GM12878 (cell line): ENCODE measurements around the gene TFF1. TPM values are rescaled to one million over a fixed set of nuclear protein-coding genes. Genes with fewer than 3 reads are reported as not detected.

Experiments used
- ATAC-seq: fragments of 200-7000 bp; cut with Tn5 transposase; 3 replicates; pipeline ENCODE4 v1.9.1; 2020; ENCODE audit warnings: mild to moderate bottlenecking, moderate library complexity
- BruUV-seq: library from RNA; stranded (reverse); fragments of 400-500 nt; replicated peaks from 2 replicates; lab custom pipeline; 2021; lab: Mats Ljungman, UMichigan
- CTCF ChIA-PET: fragments of 300-600 bp; sonication (Branson Sonifier 250); formaldehyde crosslinking; extraction: SDS; loops from one replicate; lab custom pipeline; 2021; ENCODE audit warnings: inconsistent platforms; lab: Yijun Ruan, JAX
- POLR2A ChIA-PET: fragments of 350-600 bp; formaldehyde crosslinking; extraction: SDS; loops from one replicate; lab custom pipeline; 2021; ENCODE audit warnings: inconsistent platforms; lab: Charles Lee
- RAD21 ChIA-PET: fragments of 300-600 bp; sonication (Branson Sonifier 250); formaldehyde crosslinking; loops from one replicate; lab custom pipeline; 2023; ENCODE audit warnings: antibody characterized with exemption; ENCODE audit not compliant: unreplicated experiment; lab: Charles Lee
- SMC1A ChIA-PET: fragments of 300-600 bp; sonication (Branson Sonifier 250); formaldehyde crosslinking; loops from one replicate; lab custom pipeline; 2023; ENCODE audit not compliant: unreplicated experiment, uncharacterized antibody; lab: Charles Lee
- DNase-seq: peaks from one replicate; pipeline ENCODE4 v3.0.0-alpha.2; 2011; ENCODE audit warnings: low read depth, low spot score
- FAIRE-seq: peaks from 3 replicates; lab custom pipeline; 2011; peaks lifted over from hg19 to GRCh38; lab: Jason Lieb, UNC
- H2AFZ ChIP-seq: 2 replicates; pipeline ENCODE4 v1.6.0; 2011; ENCODE audit warnings: low read depth, low read length, control low read depth; ENCODE audit not compliant: control insufficient read depth
- H3K27ac ChIP-seq: 2 replicates; pipeline ENCODE4 v1.5.1; 2011; ENCODE audit warnings: control low read depth; ENCODE audit not compliant: control insufficient read depth, insufficient read depth
- H3K27me3 ChIP-seq, 2 experiments: replicated peaks in 1 of 2; 2 replicates each; pipeline versions ENCODE4 v1.6.0 to v1.6.1; 2011; ENCODE audit warnings: low read length in 1 of 2; ENCODE audit not compliant: control insufficient read depth in 2 of 2, insufficient read depth in 2 of 2
- H3K36me3 ChIP-seq, 2 experiments: 2 replicates each; pipeline ENCODE4 v1.5.1; 2011; ENCODE audit warnings: low read length in 1 of 2; ENCODE audit not compliant: control insufficient read depth in 2 of 2, insufficient read depth in 2 of 2
- H3K4me1 ChIP-seq: 2 replicates; pipeline ENCODE4 v1.6.1; 2011; ENCODE audit warnings: mild to moderate bottlenecking, low read length, moderate library complexity, mixed read lengths; ENCODE audit not compliant: control insufficient read depth, insufficient read depth
- H3K4me2 ChIP-seq: 2 replicates; pipeline ENCODE4 v1.6.0; 2011; ENCODE audit warnings: control low read depth; ENCODE audit not compliant: control insufficient read depth, insufficient read depth
- H3K4me3 ChIP-seq: fragments of 200-600 bp; sonication (generic); 2 replicates; pipeline ENCODE4 v1.5.1; 2016
- H3K79me2 ChIP-seq: 2 replicates; pipeline ENCODE4 v1.6.0; 2011; ENCODE audit warnings: low read length; ENCODE audit not compliant: control insufficient read depth, insufficient read depth
- H3K9ac ChIP-seq: 2 replicates; pipeline ENCODE4 v1.8.0; 2011; ENCODE audit warnings: low read length, control low read depth, mixed read lengths; ENCODE audit not compliant: control insufficient read depth, insufficient read depth
- H3K9me3 ChIP-seq: replicated peaks from 3 replicates; pipeline ENCODE4 v1.5.1; 2011; ENCODE audit warnings: mild to moderate bottlenecking, low read length; ENCODE audit not compliant: control insufficient read depth, insufficient read depth
- H4K20me1 ChIP-seq: 2 replicates; pipeline ENCODE4 v1.6.0; 2011; ENCODE audit not compliant: control insufficient read depth, insufficient read depth
- CBX3 ChIP-seq: fragments of 200-600 bp; sonication (generic); IDR thresholded peaks from 2 replicates; pipeline ENCODE4 v1.6.1; 2016; ENCODE audit warnings: low read depth, borderline replicate concordance
- ETV6 ChIP-seq, 2 experiments: fragments of 450-650 bp in 1 of 2; IDR thresholded peaks in 1 of 2; conservative IDR thresholded peaks in 1 of 2; 2 replicates each; pipeline ENCODE4 v1.6.1; 2014; ENCODE audit warnings: antibody characterized with exemption in 1 of 2, borderline replicate concordance in 1 of 2, low read depth in 1 of 2, mild to moderate bottlenecking in 1 of 2, moderate library complexity in 1 of 2
- FOXM1 ChIP-seq: IDR thresholded peaks from 2 replicates; pipeline ENCODE4 v1.6.1; 2012; ENCODE audit warnings: low read depth, mild to moderate bottlenecking, inconsistent platforms, low read length, moderate library complexity
- HSF1 ChIP-seq: fragments of 150-350 bp; IDR thresholded peaks from 2 replicates; pipeline ENCODE4 v1.6.1; 2014; ENCODE audit warnings: mild to moderate bottlenecking, low read depth, low read length
- IKZF2 ChIP-seq, 2 experiments: fragments of 450-650 bp; IDR thresholded peaks; 2 replicates each; pipeline ENCODE4 v1.6.1; 2017; ENCODE audit warnings: mild to moderate bottlenecking in 2 of 2, moderate library complexity in 2 of 2
- IRF4 ChIP-seq: IDR thresholded peaks from 2 replicates; pipeline ENCODE4 v1.6.1; 2011; ENCODE audit warnings: low read depth, low read length
- JUNB ChIP-seq: IDR thresholded peaks from 2 replicates; pipeline ENCODE4 v1.6.1; 2016; ENCODE audit warnings: antibody characterized with exemption, mild to moderate bottlenecking
- LARP7 ChIP-seq: fragments of 450-650 bp; IDR thresholded peaks from 2 replicates; pipeline ENCODE4 v1.6.1; 2017; ENCODE audit warnings: mild to moderate bottlenecking
- MEF2A ChIP-seq: IDR thresholded peaks from 2 replicates; pipeline ENCODE4 v1.6.1; 2011; ENCODE audit warnings: low read depth, mild to moderate bottlenecking, low read length, moderate library complexity; ENCODE audit not compliant: insufficient read depth
- MEF2B ChIP-seq: fragments of 450-650 bp; IDR thresholded peaks from 2 replicates; pipeline ENCODE4 v1.6.1; 2018; ENCODE audit warnings: mild to moderate bottlenecking, moderate library complexity; ENCODE audit not compliant: partially characterized antibody, poor library complexity, severe bottlenecking
- MTA3 ChIP-seq: IDR thresholded peaks from 2 replicates; pipeline ENCODE4 v1.6.1; 2012; ENCODE audit warnings: low read length, inconsistent platforms, borderline replicate concordance
- NFIC ChIP-seq: IDR thresholded peaks from 2 replicates; pipeline ENCODE4 v1.6.1; 2012; ENCODE audit warnings: low read depth, mild to moderate bottlenecking, inconsistent platforms, low read length, moderate library complexity
- NR2F1 ChIP-seq: fragments of 450-650 bp; conservative IDR thresholded peaks from 2 replicates; pipeline ENCODE4 v1.6.1; 2017; ENCODE audit warnings: mild to moderate bottlenecking
- POLR2AphosphoS5 ChIP-seq: IDR thresholded peaks from 2 replicates; pipeline ENCODE4 v1.6.1; 2011; ENCODE audit warnings: mild to moderate bottlenecking, low read length, inconsistent platforms
- RCOR1 ChIP-seq: conservative IDR thresholded peaks from 2 replicates; pipeline ENCODE4 v1.6.1; 2012; ENCODE audit warnings: low read depth, low read length, improper control_type of control experiment
- RUNX3 ChIP-seq: IDR thresholded peaks from 2 replicates; pipeline ENCODE4 v1.6.1; 2012; ENCODE audit warnings: low read length, inconsistent platforms
- SPI1 ChIP-seq: IDR thresholded peaks from 2 replicates; pipeline ENCODE4 v1.6.1; 2011; ENCODE audit warnings: low read depth, mild to moderate bottlenecking, low read length, moderate library complexity, borderline replicate concordance; ENCODE audit not compliant: insufficient read depth
- TAF1 ChIP-seq: IDR thresholded peaks from 2 replicates; pipeline ENCODE4 v1.6.1; 2011; ENCODE audit warnings: mild to moderate bottlenecking, low read depth, low read length, borderline replicate concordance
- WGBS: methylation state at CpG from one replicate; pipeline ENCODE4 v1.1.6; 2016; ENCODE audit warnings: low lambda C conversion rate; ENCODE audit not compliant: insufficient replicate concordance, insufficient coverage; ENCODE audit errors: missing lambda C conversion rate; 5-methylcytosine and 5-hydroxymethylcytosine counted together
- in situ Hi-C: fragments of 300-500 bp; cut with MboI; formaldehyde crosslinking; loops from 9 replicates; pipeline ENCODE4 v1.14.3; 2018; ENCODE audit warnings: mixed read lengths
- intact Hi-C: fragments of 100-400 bp; cut with micrococcal nuclease; formaldehyde crosslinking; loops from one replicate; pipeline ENCODE4 v1.14.2; 2022; ENCODE audit not compliant: unreplicated experiment
- polyA plus RNA-seq, 11 experiments: library from polyadenylated mRNA; depleted of rRNA in 4 of 11; unstranded in 6 of 11; stranded (reverse) in 5 of 11; fragments of >200 nt; fragmentation: Nextera tagmentation in 4 of 11; fragmentation: Illumina TruSeq in 1 of 11; extraction: Ambion mirVana in 4 of 11; extraction: Trizol in 1 of 11; gene quantifications; 1 replicate in 1 of 11; 2 replicates in 10 of 11; pipeline versions ENCODE4 v1.2.1 to v1.2.3, GENCODE V29; 2011 to 2016; ENCODE audit warnings: inconsistent platforms in 2 of 11, missing spikeins in 2 of 11, low read depth in 1 of 11
- total RNA-seq, 4 experiments: library from RNA; depleted of rRNA in 3 of 4; stranded (reverse); fragments of >200 nt in 3 of 4; fragmentation: Illumina TruSeq in 1 of 4; extraction: Trizol in 1 of 4; gene quantifications; 2 replicates each; pipeline versions ENCODE4 v1.2.1 to v1.2.3, GENCODE V29; 2013 to 2021

Gene TFF1
- total and polyA plus RNA-seq, 10 of the 15 experiments (the other 5 are each of a cell fraction or from before 2014, with no cell fraction given), result 0.13 TPM; not detected in 9

- peak; percentile 95 for TF ChIP-seq RUNX3
- TF ChIP-seq SPI1, result peak; percentile 24; the same call in 1 of the 2 replicates
- peak; percentile 81; the same call in 1 of the 2 replicates for TF ChIP-seq NFIC
- TF ChIP-seq MEF2A, result 0 out of 2 replicates have a peak, but pooled peaks have one; percentile 20
- TF ChIP-seq ETV6 (conservative IDR thresholded peaks at IDR 0.05 in 1 of 2, IDR thresholded peaks at IDR 0.05 in 1 of 2; ENCODE audit: borderline replicate concordance in 1 of 2, low read depth in 1 of 2), result peak in 1 of 2 experiments; percentile 91; a peak in 2 of 4 replicates
Observed at GRCh38 chr21:42338729-42339715, 27.3 kb downstream of the TFF1 start (continued).

DNA sequence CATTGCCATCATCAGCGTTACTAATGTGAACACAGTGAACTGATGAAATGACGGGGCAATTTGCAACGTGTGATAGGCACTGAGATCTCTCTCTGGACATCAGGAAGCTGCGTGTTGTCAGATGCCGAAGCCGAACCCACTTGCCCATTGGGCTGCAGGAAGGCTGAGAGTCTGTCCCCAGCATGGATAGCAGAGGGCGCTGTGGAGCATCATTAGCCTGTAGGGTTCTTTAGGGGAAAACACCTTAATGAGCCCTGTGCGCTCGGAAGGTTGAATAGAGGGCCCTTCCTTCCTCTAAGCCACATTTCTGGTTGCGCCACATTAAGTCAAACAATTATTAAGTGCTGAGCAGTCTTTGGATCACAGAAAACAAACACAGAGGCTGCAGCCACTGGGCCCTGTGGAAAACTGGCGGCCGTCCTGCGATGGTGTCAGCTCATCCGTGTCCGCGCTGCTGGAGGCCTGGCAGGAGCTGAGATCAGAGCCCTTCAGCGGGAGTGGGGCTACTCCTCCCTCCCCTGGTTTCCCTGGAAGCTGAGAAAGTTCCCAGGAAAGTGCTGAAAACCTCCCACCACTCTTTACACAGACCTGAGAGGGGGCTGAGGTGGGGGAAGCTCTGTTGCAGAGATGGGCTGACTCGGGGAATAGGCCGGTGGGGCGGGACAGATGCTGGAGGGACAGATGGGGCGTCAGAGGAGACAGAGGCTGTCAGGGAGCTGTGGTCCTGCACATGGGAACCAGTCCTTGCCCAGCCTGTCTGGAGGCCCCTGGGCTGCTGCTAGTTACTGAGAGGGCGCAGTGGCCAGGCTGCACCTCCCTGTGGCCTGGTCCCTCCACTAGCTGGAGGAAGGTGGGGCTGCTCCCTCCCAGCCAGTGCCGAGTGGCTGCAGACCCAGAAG, 28.3 kb downstream of the TFF1 start:
- no peak overlapping the region for H3K9ac ChIP-seq
- peak; percentile 90 for ATAC-seq
- H3K79me2 ChIP-seq, result no peaks in the 10 kb centered on the region
- H3K27me3 ChIP-seq, result no peaks in the 10 kb centered on the region
- BruUV-seq, result no TSS peak
- ChIA-PET RAD21 (interaction anchor here (0.8 to 2.9 kb wide), 12 partner anchors 28 to 199 kb away, joined by 3 to 13 read pairs (median 5); no protein-coding TSS in a partner anchor), POLR2A (interaction anchor here (1.0 to 1.7 kb wide), 2 partner anchors 86 to 153 kb away, joined by 3 to 4 read pairs; no protein-coding TSS in a partner anchor), SMC1A (interaction anchor here (0.8 to 6.7 kb wide), 8 partner anchors 28 to 198 kb away, joined by 3 to 41 read pairs (median 8); no protein-coding TSS in a partner anchor), CTCF (interaction anchor here (0.7 to 4.3 kb wide), 20 partner anchors 8 to 198 kb away, joined by 3 to 23 read pairs (median 4); partner anchors contain the start of genes TFF3 and UBASH3A)
- H3K9me3 ChIP-seq, result no peaks in the 10 kb centered on the region
- no peak overlapping the region for H3K4me3 ChIP-seq
- no peaks in the 10 kb centered on the region for H3K36me3 ChIP-seq
- no peak overlapping the region for H3K27ac ChIP-seq
- H4K20me1 ChIP-seq, result no peaks in the 10 kb centered on the region
- DNase-seq, result no peak
- FAIRE-seq, result peak; percentile 49
- peak overlapping the region; percentile 42 for H2AFZ ChIP-seq
- in situ Hi-C loops (no loop called here), intact Hi-C loops (loop anchor here (1.0 kb wide), 1 partner anchor 112 kb away; no protein-coding TSS in a partner anchor)
- WGBS, result 61% methylated on average over 23 of the region's 23 CpGs
- peaks cover 13% of the 10 kb centered on the region for H3K4me1 ChIP-seq
- H3K4me2 ChIP-seq, result no peak overlapping the region
- 0 out of 2 replicates have a peak, but pooled peaks have one; percentile 7 for TF ChIP-seq IRF4
- TF ChIP-seq HSF1, result no peak
- TF ChIP-seq FOXM1, result 0 out of 2 replicates have a peak, but pooled peaks have one; percentile 28
- no peak for TF ChIP-seq LARP7
- no peak for TF ChIP-seq POLR2AphosphoS5
- no peak for TF ChIP-seq CBX3
- TF ChIP-seq JUNB, result no peak
- TF ChIP-seq MEF2B, result peak; percentile 18
- TF ChIP-seq MTA3, result no peak
- TF ChIP-seq NR2F1, result no peak
- TF ChIP-seq IKZF2 (IDR thresholded peaks at IDR 0.05), result 0 out of 4 replicates have a peak, but pooled peaks of 1 of the 2 experiments have one; percentile 28
- no peak for TF ChIP-seq TAF1
- TF ChIP-seq RCOR1, result no peak
